ENCODE results near the gene EFCAB6. TPM values are rescaled to one million over a fixed set of nuclear protein-coding genes. Genes with fewer than 3 reads are reported as not detected.

EFCAB6 gene
- total and polyA plus RNA-seq, 10 of the 15 experiments (the other 5 are each of a cell fraction or from before 2014, with no cell fraction given), result 0.05 to 0.42 (median 0.19) TPM

DNA sequence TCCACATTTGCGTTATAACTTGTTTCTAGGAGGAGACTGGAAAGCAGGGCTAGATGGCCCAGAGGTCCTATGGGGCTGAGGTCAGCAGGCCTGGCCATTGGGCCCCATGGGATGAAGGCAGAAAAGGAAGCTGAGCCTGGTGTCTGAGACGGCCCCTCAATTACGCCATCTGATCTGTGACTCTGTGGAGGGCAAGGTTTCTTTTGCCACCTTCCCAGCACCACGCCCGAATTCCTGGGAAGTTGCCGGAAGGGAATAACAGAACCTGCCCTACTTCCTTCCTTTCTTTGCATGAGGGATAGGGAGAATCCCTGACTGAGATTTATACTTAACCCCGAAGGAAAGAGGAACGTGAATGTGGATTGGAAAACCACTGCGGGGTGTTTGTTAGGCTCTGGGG lies 282.2 kb downstream of the EFCAB6 start:
- ChIA-PET SMC1A (ENCODE audit: uncharacterized antibody, unreplicated experiment) (no interaction called here), POLR2A (no interaction called here), CTCF (no interaction called here), RAD21 (ENCODE audit: unreplicated experiment) (no interaction called here)
- Histone ChIP-seq H4K20me1 (ENCODE audit: control insufficient read depth, insufficient read depth) (no peaks in the 10 kb centered on the region), H3K79me2 (ENCODE audit: control insufficient read depth, insufficient read depth, low read length) (no peaks in the 10 kb centered on the region), H3K4me1 (ENCODE audit: control insufficient read depth, insufficient read depth, low read length) (no peaks in the 10 kb centered on the region), H3K27me3 (replicated peaks in 1 of 2; ENCODE audit: control insufficient read depth in 2 of 2, insufficient read depth in 2 of 2, low read length in 1 of 2) (no peaks in the 10 kb centered on the region; a peak in 1 of 4 replicates), H2AFZ (ENCODE audit: control insufficient read depth, low read depth, low read length) (no peak overlapping the region), H3K9me3 (replicated peaks; ENCODE audit: control insufficient read depth, insufficient read depth, low read length) (no peaks in the 10 kb centered on the region), H3K9ac (ENCODE audit: control insufficient read depth, insufficient read depth, low read length) (no peak overlapping the region), H3K36me3 (ENCODE audit: control insufficient read depth in 2 of 2, insufficient read depth in 2 of 2, low read length in 1 of 2) (no peaks in the 10 kb centered on the region), H3K27ac (ENCODE audit: control insufficient read depth, insufficient read depth) (no peak overlapping the region), H3K4me3 (no peak overlapping the region), H3K4me2 (ENCODE audit: control insufficient read depth, insufficient read depth) (no peak overlapping the region)
- no peak for DNase-seq (ENCODE audit: low read depth, low spot score)
- no peak for FAIRE-seq
- 25% methylated on average over 9 of the region's 9 CpGs for WGBS (ENCODE audit: insufficient coverage, insufficient replicate concordance, low lambda C conversion rate, missing lambda C conversion rate)
- ATAC-seq, result no peak
- no TSS peak for BruUV-seq (replicated peaks)
- intact Hi-C loops (cut with micrococcal nuclease; ENCODE audit: unreplicated experiment) (no loop called here), in situ Hi-C loops (cut with MboI) (no loop called here)
- TF ChIP-seq IRF3 (IDR thresholded peaks at IDR 0.05) (no peak), RELA (IDR thresholded peaks at IDR 0.05; ENCODE audit: borderline replicate concordance, partially characterized antibody) (no peak), NFYB (IDR thresholded peaks at IDR 0.05; ENCODE audit: insufficient read depth, low read depth, low read length) (no peak), DPF2 (IDR thresholded peaks at IDR 0.05) (no peak), REST (IDR thresholded peaks at IDR 0.05; ENCODE audit: low read depth, low read length) (no peak), RELB (IDR thresholded peaks at IDR 0.05; ENCODE audit: low read depth) (no peak), MTA2 (IDR thresholded peaks at IDR 0.05; ENCODE audit: low read depth) (no peak), MYC (IDR thresholded peaks at IDR 0.05; ENCODE audit: insufficient read depth, insufficient read length, insufficient replicate concordance, low read length, severe bottlenecking) (no peak), KLF5 (IDR thresholded peaks at IDR 0.05; ENCODE audit: partially characterized antibody) (no peak), SMAD1 (IDR thresholded peaks at IDR 0.05; ENCODE audit: low read depth, partially characterized antibody) (no peak), ZNF622 (IDR thresholded peaks at IDR 0.05) (no peak), SMAD5 (IDR thresholded peaks at IDR 0.05; ENCODE audit: low read depth) (no peak)
- TF ChIP-seq, protein P1, sequence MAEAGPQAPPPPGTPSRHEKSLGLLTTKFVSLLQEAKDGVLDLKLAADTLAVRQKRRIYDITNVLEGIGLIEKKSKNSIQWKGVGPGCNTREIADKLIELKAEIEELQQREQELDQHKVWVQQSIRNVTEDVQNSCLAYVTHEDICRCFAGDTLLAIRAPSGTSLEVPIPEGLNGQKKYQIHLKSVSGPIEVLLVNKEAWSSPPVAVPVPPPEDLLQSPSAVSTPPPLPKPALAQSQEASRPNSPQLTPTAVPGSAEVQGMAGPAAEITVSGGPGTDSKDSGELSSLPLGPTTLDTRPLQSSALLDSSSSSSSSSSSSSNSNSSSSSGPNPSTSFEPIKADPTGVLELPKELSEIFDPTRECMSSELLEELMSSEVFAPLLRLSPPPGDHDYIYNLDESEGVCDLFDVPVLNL (IDR thresholded peaks at IDR 0.05; ENCODE audit: low read depth, low read length), result no peak
- TF ChIP-seq, protein P2, sequence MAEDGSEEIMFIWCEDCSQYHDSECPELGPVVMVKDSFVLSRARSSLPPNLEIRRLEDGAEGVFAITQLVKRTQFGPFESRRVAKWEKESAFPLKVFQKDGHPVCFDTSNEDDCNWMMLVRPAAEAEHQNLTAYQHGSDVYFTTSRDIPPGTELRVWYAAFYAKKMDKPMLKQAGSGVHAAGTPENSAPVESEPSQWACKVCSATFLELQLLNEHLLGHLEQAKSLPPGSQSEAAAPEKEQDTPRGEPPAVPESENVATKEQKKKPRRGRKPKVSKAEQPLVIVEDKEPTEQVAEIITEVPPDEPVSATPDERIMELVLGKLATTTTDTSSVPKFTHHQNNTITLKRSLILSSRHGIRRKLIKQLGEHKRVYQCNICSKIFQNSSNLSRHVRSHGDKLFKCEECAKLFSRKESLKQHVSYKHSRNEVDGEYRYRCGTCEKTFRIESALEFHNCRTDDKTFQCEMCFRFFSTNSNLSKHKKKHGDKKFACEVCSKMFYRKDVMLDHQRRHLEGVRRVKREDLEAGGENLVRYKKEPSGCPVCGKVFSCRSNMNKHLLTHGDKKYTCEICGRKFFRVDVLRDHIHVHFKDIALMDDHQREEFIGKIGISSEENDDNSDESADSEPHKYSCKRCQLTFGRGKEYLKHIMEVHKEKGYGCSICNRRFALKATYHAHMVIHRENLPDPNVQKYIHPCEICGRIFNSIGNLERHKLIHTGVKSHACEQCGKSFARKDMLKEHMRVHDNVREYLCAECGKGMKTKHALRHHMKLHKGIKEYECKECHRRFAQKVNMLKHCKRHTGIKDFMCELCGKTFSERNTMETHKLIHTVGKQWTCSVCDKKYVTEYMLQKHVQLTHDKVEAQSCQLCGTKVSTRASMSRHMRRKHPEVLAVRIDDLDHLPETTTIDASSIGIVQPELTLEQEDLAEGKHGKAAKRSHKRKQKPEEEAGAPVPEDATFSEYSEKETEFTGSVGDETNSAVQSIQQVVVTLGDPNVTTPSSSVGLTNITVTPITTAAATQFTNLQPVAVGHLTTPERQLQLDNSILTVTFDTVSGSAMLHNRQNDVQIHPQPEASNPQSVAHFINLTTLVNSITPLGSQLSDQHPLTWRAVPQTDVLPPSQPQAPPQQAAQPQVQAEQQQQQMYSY (CRISPR knock-in tag; IDR thresholded peaks at IDR 0.05), result no peak

All from GM12878 (cell line).